CD1c-positive myeloid dendritic cell (primary cell): ENCODE results near the gene CALHM2.
A peak's percentile ranks its signal among the peaks of the same experiment; 100 is the strongest.

ENCODE experiments used
- DNase-seq: peaks from one replicate; pipeline ENCODE4 v3.0.0-alpha.2; 2016; ENCODE audit errors: extremely low spot score

CALHM2 gene

GRCh38 chr10:103451091-103451813 lies 918 bp downstream of the CALHM2 start:
- peak; percentile 56 for DNase-seq

DNA sequence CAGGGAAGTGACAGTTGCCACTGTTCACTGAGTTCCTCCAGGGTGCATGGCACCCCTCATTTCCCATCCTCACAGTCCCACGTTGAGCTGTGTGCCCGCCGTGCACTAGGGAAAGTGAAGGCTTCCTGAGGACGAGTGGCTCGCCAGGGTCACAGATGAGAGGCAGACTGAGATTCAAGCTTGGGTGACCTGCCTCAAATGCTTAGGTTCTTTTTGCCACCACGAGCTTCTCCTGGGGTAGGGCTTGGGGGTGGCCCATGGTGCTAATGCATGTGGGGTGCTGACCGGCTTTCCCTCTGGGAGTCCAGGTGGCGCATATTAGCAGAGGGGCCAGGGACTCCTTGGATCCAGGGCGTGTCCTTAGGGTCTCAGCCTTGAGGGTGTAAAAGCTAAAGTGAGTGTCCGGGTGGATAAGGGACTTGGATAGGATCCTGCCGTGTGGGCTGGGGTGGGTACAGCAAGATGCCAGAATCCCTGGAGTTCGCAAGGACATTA lies 1.9 kb downstream of the CALHM2 start:
- DNase-seq: no peak

DNA sequence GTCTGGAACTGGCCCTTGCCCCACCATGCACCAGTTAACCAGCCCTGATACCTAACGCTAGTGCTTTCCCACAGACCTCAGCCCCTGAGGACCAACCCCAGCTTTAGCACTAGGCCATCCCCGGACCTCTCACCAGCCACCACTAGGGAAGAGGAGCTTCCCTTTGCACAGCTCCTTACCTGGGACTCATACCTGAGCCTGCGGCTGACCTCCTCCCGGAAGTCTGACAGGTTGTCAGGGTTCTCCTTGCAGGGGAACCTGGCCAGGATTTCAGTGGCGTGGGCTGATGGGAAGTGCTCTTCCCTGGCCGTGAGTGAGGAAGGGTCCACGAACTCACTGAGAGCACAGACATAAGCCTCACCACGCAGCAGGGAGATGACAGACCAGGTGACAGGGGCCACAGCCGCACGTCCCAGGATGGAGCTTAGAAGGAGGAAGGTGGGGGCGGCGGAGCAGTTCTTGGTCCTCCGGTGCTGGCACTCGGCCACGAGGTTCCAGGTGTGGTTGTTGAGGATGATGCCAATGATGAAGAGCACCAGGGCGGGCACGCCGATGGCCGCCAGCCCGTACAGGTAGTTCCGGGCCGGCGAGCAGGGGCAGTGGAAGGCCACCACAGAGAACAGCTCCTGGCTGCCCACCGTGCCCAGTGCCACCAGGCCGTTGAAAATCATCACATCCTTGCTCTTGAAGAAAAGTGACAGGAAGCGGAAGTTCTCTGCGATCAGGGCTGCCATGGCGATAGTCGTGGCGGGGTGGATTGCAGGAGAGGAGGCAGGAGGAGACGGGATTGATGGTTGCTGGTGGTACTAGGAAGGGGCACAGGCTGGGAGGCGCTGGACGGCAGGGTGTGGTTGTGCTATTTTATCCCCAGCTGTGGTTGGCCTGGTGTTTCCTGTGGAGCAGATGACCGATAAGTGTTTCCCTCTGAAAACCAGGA lies 2.7 kb downstream of the CALHM2 start:
- no peak for DNase-seq

- no peak for DNase-seq
Observed at GRCh38 chr10:103448746-103449145, 3.4 kb downstream of the CALHM2 start.

DNA sequence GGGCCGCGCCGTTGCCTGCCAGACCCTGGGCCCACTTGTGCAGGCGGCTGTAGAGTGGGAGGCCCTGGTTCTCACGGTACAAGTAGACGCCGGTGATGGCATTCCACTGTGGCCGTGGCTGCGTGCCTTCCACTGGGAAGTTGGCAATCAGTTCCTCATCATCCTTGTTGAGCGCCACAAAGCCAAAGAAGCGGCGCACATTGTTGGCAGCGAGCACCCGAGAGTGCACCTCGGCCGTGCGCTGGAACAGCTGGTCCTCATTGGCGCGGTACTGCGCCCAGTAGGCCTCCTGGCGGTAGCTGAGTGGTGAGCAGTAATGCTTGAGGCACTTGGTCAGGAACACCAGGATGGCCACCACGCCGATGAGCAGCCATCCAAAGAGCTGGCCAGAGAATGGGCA lies 5.0 kb downstream of the CALHM2 start:
- DNase-seq: no peak

- DNase-seq: no peak
Observed at GRCh38 chr10:103445767-103446567, 6.2 kb downstream of the CALHM2 start.

DNA sequence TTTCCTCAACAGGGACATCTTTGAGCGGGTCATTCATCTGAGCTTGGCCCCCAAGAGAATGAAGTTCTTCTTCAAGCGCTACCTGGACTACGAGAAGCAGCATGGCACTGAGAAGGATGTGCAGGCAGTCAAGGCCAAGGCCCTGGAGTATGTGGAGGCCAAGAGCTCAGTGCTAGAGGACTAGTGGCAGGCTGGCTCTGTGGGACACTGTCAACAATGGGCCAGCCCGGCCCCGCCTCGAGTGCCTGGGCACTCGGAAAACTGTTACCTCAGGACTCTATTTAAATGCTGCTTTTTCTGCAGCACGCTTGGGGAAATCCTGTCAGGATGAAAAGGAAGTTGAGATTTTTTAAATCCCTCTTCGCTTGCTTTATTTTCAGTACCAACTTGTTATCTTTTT lies 6.8 kb downstream of the CALHM2 start:
- no peak for DNase-seq

GRCh38 chr10:103444478-103444877 lies 7.7 kb downstream of the CALHM2 start:
- DNase-seq: no peak

GRCh38 chr10:103443475-103444185 lies 8.5 kb downstream of the CALHM2 start:
- DNase-seq: no peak

DNA sequence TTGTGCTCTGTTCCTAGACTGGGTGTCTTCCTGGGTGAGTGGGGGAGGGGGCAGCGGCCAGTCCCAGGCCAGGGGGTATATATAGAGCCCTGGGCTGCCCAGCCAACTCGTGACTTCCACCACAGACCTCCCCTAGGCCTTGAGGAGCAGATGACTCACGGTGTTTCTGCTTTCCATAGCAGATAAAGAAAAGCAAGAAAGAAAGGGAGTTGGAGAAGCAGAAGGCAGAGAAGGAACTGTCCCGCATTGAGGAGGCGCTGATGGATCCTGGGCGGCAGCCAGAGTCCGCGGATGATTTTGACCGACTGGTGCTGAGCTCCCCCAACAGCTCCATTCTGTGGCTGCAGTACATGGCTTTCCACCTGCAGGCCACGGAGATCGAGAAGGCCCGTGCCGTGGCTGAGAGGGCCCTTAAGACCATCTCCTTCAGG lies 10.1 kb downstream of the CALHM2 start:
- DNase-seq: peak; percentile 29

DNA sequence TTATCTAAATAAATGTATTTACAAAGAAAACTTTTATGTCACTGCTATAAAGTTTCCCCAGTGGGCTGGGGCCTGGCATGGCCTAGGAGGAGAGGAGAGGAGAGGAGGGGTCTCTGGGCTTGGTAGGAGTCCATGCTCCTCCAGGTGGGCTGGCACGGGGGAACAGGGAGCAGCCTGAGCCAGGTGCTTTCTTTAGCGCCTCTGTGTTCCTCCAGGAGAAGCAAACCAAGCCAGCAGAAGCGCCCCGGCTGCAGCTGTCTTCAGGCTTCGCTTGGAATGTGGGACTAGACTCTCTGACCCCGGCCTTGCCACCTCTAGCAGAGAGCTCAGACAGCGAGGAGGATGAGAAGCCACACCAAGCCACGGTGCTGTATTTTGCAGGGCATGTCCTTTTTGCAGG lies 10.6 kb downstream of the CALHM2 start:
- no peak for DNase-seq

GRCh38 chr10:103441206-103441605 lies 11.0 kb downstream of the CALHM2 start:
- DNase-seq: no peak

GRCh38 chr10:103440416-103440815 lies 11.8 kb downstream of the CALHM2 start:
- DNase-seq: no peak

GRCh38 chr10:103439776-103440175 lies 12.4 kb downstream of the CALHM2 start:
- no peak for DNase-seq

- DNase-seq: peak; percentile 87
Observed at GRCh38 chr10:103433858-103434257, 18.3 kb downstream of the CALHM2 start.

- DNase-seq: no peak
Observed at GRCh38 chr10:103431902-103432301, 20.3 kb downstream of the CALHM2 start.

- DNase-seq: no peak
Observed at GRCh38 chr10:103429647-103430046, 22.5 kb downstream of the CALHM2 start.

GRCh38 chr10:103428989-103429643 lies 23.1 kb downstream of the CALHM2 start:
- no peak for DNase-seq

GRCh38 chr10:103427866-103428265 lies 24.3 kb downstream of the CALHM2 start:
- DNase-seq: no peak

DNA sequence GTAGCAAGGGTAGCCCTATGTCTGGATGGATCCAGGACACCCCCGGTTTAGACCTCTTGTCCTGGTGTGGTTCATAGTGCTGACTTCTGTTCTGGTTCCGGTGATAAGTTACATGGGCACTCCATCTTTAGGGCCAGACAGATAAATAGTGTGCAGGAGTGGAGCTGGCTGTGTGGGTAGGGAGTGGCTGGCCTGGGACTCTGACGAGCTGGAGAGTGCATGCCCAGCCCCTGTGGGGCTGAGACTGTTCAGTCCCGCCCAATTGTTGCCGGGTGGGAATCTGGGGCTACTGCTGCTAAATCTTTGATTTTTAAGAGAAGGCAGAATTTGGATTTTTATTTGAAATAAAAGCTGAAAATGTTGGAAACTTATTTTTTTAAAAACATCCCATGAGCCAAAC lies 28.4 kb downstream of the CALHM2 start:
- DNase-seq: no peak

GRCh38 chr10:103419101-103419500 lies 33.1 kb downstream of the CALHM2 start:
- no peak for DNase-seq
